H1 (cell line): ENCODE results near the gene USP20. TPM values are rescaled to one million over a fixed set of nuclear protein-coding genes. Genes with fewer than 3 reads are reported as not detected.

Source experiments
- CTCF ChIA-PET: fragments of 300-600 bp; sonication (Branson Sonifier 250); formaldehyde crosslinking; loops from one replicate; lab custom pipeline; 2021; ENCODE audit not compliant: partially characterized antibody; lab: Charles Lee
- POLR2A ChIA-PET: fragments of 300-600 bp; sonication (Branson Sonifier 250); formaldehyde crosslinking; loops from one replicate; lab custom pipeline; 2021; ENCODE audit warnings: inconsistent platforms; ENCODE audit not compliant: partially characterized antibody; lab: Charles Lee
- DNase-seq, 2 experiments: peaks; one replicate each; pipeline versions ENCODE4 v3.0.0 to v3.0.0-alpha.2; 2010 to 2022; ENCODE audit warnings: low spot score in 2 of 2, low read depth in 1 of 2, mixed read lengths in 1 of 2
- FAIRE-seq: peaks from 2 replicates; lab custom pipeline; 2011; peaks lifted over from hg19 to GRCh38; lab: Jason Lieb, UNC
- H2AFZ ChIP-seq: 2 replicates; pipeline ENCODE4 v1.8.1; 2012; ENCODE audit warnings: low read length, inconsistent platforms
- H2AK5ac ChIP-seq: 2 replicates; pipeline ENCODE4 v1.6.1; 2013; ENCODE audit warnings: low read depth, low read length
- H2BK120ac ChIP-seq: replicated peaks from 2 replicates; pipeline ENCODE3; 2013; ENCODE audit warnings: low read depth, low read length, inconsistent platforms
- H2BK12ac ChIP-seq: 2 replicates; pipeline ENCODE4 v1.6.1; 2013; ENCODE audit warnings: low read depth, low read length
- H2BK15ac ChIP-seq: 2 replicates; pipeline ENCODE4 v1.6.1; 2013; ENCODE audit warnings: low read length
- H2BK20ac ChIP-seq: 2 replicates; pipeline ENCODE4 v1.6.1; 2013; ENCODE audit warnings: low read length
- H2BK5ac ChIP-seq: 2 replicates; pipeline ENCODE4 v1.6.1; 2013; ENCODE audit warnings: low read depth, low read length
- H3K14ac ChIP-seq: 2 replicates; pipeline ENCODE4 v1.6.1; 2013; ENCODE audit warnings: inconsistent platforms; ENCODE audit not compliant: insufficient read length
- H3K18ac ChIP-seq: 2 replicates; pipeline ENCODE4 v1.6.1; 2013; ENCODE audit warnings: low read length; ENCODE audit errors: extremely low read depth
- H3K23ac ChIP-seq: 2 replicates; pipeline ENCODE4 v1.6.1; 2013; ENCODE audit warnings: inconsistent platforms; ENCODE audit not compliant: insufficient read length
- H3K23me2 ChIP-seq: 2 replicates; pipeline ENCODE4 v1.6.1; 2013; ENCODE audit warnings: low read depth, low read length
- H3K27ac ChIP-seq: 2 replicates; pipeline ENCODE4 v1.6.1; 2011; ENCODE audit warnings: low read depth, low read length, inconsistent platforms
- H3K27me3 ChIP-seq, 4 experiments: replicated peaks in 1 of 4; 1 replicate in 1 of 4; 2 replicates in 3 of 4; pipeline versions ENCODE4 v1.6.1 to v1.8.1; 2011 to 2013; ENCODE audit warnings: low read length in 3 of 4, mild to moderate bottlenecking in 3 of 4, inconsistent platforms in 2 of 4, mixed read lengths in 2 of 4, moderate library complexity in 1 of 4; ENCODE audit not compliant: control insufficient read depth in 3 of 4, insufficient read depth in 3 of 4; ENCODE audit errors: extremely low read depth in 1 of 4
- H3K36me3 ChIP-seq, 4 experiments: 2 replicates each; pipeline versions ENCODE4 v1.6.1 to v1.8.1; 2011 to 2013; ENCODE audit warnings: mild to moderate bottlenecking in 4 of 4, low read length in 3 of 4, moderate library complexity in 2 of 4, control low read depth in 1 of 4, inconsistent platforms in 1 of 4; ENCODE audit not compliant: insufficient read depth in 4 of 4, control insufficient read depth in 2 of 4
- H3K4ac ChIP-seq: replicated peaks from 2 replicates; pipeline ENCODE3; 2013; ENCODE audit warnings: low read length, low read depth, mixed read lengths, inconsistent platforms; ENCODE audit not compliant: insufficient read length
- H3K4me1 ChIP-seq, 4 experiments: replicated peaks in 1 of 4; 1 replicate in 1 of 4; 2 replicates in 3 of 4; pipeline versions ENCODE4 v1.6.1 to v1.8.1; 2011 to 2013; ENCODE audit warnings: low read length in 3 of 4, inconsistent platforms in 2 of 4, mixed read lengths in 1 of 4; ENCODE audit not compliant: insufficient read depth in 4 of 4, control insufficient read depth in 3 of 4
- H3K4me2 ChIP-seq, 2 experiments: 2 replicates each; pipeline versions ENCODE4 v1.6.1 to v1.8.1; 2011 to 2013; ENCODE audit warnings: low read depth in 2 of 2, low read length in 2 of 2, control low read depth in 1 of 2, inconsistent platforms in 1 of 2, mild to moderate bottlenecking in 1 of 2; ENCODE audit not compliant: insufficient read depth in 1 of 2
- H3K4me3 ChIP-seq, 4 experiments: fragments of 200-600, 300-600 bp in 1 of 4; sonication (generic), shearing (Covaris generic), sonication (Bioruptor Twin) in 1 of 4; 2 replicates each; pipeline versions ENCODE4 v1.5.1 to v1.8.1; 2011 to 2016; ENCODE audit warnings: low read length in 4 of 4, low read depth in 3 of 4, control low read depth in 2 of 4, inconsistent platforms in 2 of 4, mild to moderate bottlenecking in 2 of 4, mixed read lengths in 1 of 4, moderate library complexity in 1 of 4; ENCODE audit not compliant: insufficient read depth in 2 of 4; ENCODE audit errors: extremely low read depth in 1 of 4
- H3K56ac ChIP-seq: replicated peaks from 2 replicates; pipeline ENCODE3; 2013; ENCODE audit warnings: low read depth, mild to moderate bottlenecking, mixed read lengths, low read length, inconsistent platforms; ENCODE audit not compliant: insufficient read length
- H3K79me1 ChIP-seq: 2 replicates; pipeline ENCODE4 v1.6.1; 2013; ENCODE audit warnings: low read depth, low read length, control low read depth
- H3K79me2 ChIP-seq, 2 experiments: 2 replicates each; pipeline versions ENCODE4 v1.6.1 to v1.8.1; 2012 to 2013; ENCODE audit warnings: low read length in 2 of 2, mild to moderate bottlenecking in 2 of 2, inconsistent platforms in 1 of 2; ENCODE audit not compliant: insufficient read depth in 2 of 2, control insufficient read depth in 1 of 2
- H3K9ac ChIP-seq, 4 experiments: replicated peaks in 1 of 4; 1 replicate in 1 of 4; 2 replicates in 3 of 4; pipeline versions ENCODE4 v1.6.1 to v1.8.1; 2011 to 2013; ENCODE audit warnings: low read depth in 3 of 4, low read length in 3 of 4, control low read depth in 2 of 4, mild to moderate bottlenecking in 2 of 4, moderate library complexity in 2 of 4, inconsistent platforms in 1 of 4; ENCODE audit errors: extremely low read depth in 1 of 4
- H3K9me3 ChIP-seq, 2 experiments: 2 replicates each; pipeline versions ENCODE4 v1.6.1 to v1.8.1; 2012 to 2013; ENCODE audit warnings: mild to moderate bottlenecking in 2 of 2, moderate library complexity in 2 of 2, control low read depth in 1 of 2, inconsistent platforms in 1 of 2, low read depth in 1 of 2, low read length in 1 of 2, mixed read lengths in 1 of 2; ENCODE audit not compliant: insufficient read depth in 2 of 2
- H4K20me1 ChIP-seq, 2 experiments: replicated peaks in 1 of 2; 2 replicates each; pipeline versions ENCODE3 to v1.8.1; 2011 to 2013; ENCODE audit warnings: inconsistent platforms in 2 of 2, low read length in 2 of 2, mild to moderate bottlenecking in 1 of 2; ENCODE audit not compliant: insufficient read depth in 2 of 2, control insufficient read depth in 1 of 2
- H4K5ac ChIP-seq: 2 replicates; pipeline ENCODE4 v1.6.1; 2013; ENCODE audit warnings: low read length, low read depth, mixed read lengths, inconsistent platforms; ENCODE audit not compliant: insufficient read length
- H4K8ac ChIP-seq: 2 replicates; pipeline ENCODE4 v1.8.0; 2013; ENCODE audit warnings: mild to moderate bottlenecking, moderate library complexity, low read length, inconsistent platforms; ENCODE audit not compliant: insufficient read depth; ENCODE audit errors: extremely low read depth
- H4K91ac ChIP-seq: replicated peaks from 2 replicates; pipeline ENCODE3; 2013; ENCODE audit warnings: low read length, mixed read lengths, inconsistent platforms; ENCODE audit not compliant: insufficient read length
- ATF2 ChIP-seq: IDR thresholded peaks from 2 replicates; pipeline ENCODE4 v1.6.1; 2012; ENCODE audit warnings: low read length, inconsistent platforms
- BACH1 ChIP-seq: IDR thresholded peaks from 2 replicates; pipeline ENCODE4 v1.6.1; 2012; ENCODE audit warnings: low read length, improper control_type of control experiment
- EGR1 ChIP-seq: IDR thresholded peaks from 2 replicates; pipeline ENCODE4 v1.6.1; 2011; ENCODE audit warnings: low read depth, low read length, borderline replicate concordance
- GTF2F1 ChIP-seq: IDR thresholded peaks from 2 replicates; pipeline ENCODE4 v1.6.1; 2012; ENCODE audit warnings: low read depth, low read length, improper control_type of control experiment, borderline replicate concordance
- KDM1A ChIP-seq: fragments of 200-600, 300-600 bp; sonication (generic); IDR thresholded peaks from 2 replicates; pipeline ENCODE4 v1.7.1; 2016; ENCODE audit warnings: mild to moderate bottlenecking, low read length, borderline replicate concordance
- POLR2A ChIP-seq, 2 experiments: IDR thresholded peaks; 1 replicate in 1 of 2; 2 replicates in 1 of 2; pipeline ENCODE4 v1.6.1; 2011; ENCODE audit warnings: low read depth in 2 of 2, low read length in 2 of 2, mild to moderate bottlenecking in 2 of 2; ENCODE audit errors: control extremely low read depth in 1 of 2
- POU5F1 ChIP-seq: IDR thresholded peaks from 2 replicates; pipeline ENCODE4 v1.6.1; 2011; ENCODE audit warnings: low read depth, mild to moderate bottlenecking, low read length, moderate library complexity
- RFX5 ChIP-seq: IDR thresholded peaks from 2 replicates; pipeline ENCODE4 v1.6.1; 2011; ENCODE audit warnings: low read depth, low read length, improper control_type of control experiment, borderline replicate concordance
- SP1 ChIP-seq: IDR thresholded peaks from 2 replicates; pipeline ENCODE4 v1.6.1; 2011; ENCODE audit warnings: low read depth, low read length
- SP2 ChIP-seq: IDR thresholded peaks from 2 replicates; pipeline ENCODE4 v1.6.1; 2012; ENCODE audit warnings: mild to moderate bottlenecking, low read length, inconsistent platforms
- TCF12 ChIP-seq: IDR thresholded peaks from 2 replicates; pipeline ENCODE4 v1.6.1; 2011; ENCODE audit warnings: low read depth, mild to moderate bottlenecking, low read length
- YY1 ChIP-seq: IDR thresholded peaks from 2 replicates; pipeline ENCODE4 v1.6.1; 2011; ENCODE audit warnings: low read depth, mild to moderate bottlenecking, low read length
- WGBS, 2 experiments: shearing (Covaris generic) in 1 of 2; methylation state at CpG; one replicate each; pipeline versions ENCODE4 v1.1.6 to v1.1.7; 2013 to 2015; ENCODE audit warnings: low lambda C conversion rate in 2 of 2, mixed read lengths in 2 of 2, inconsistent platforms in 1 of 2, low coverage in 1 of 2, missing lambda C conversion rate in 1 of 2; ENCODE audit not compliant: insufficient replicate concordance in 2 of 2, insufficient coverage in 1 of 2, insufficient read length in 1 of 2; ENCODE audit errors: extremely low coverage in 1 of 2, missing lambda C conversion rate in 1 of 2; 5-methylcytosine and 5-hydroxymethylcytosine counted together
- polyA plus RNA-seq, 7 experiments: library from polyadenylated mRNA; depleted of rRNA in 3 of 7; stranded (reverse) in 5 of 7; unstranded in 2 of 7; fragments of >200 nt in 5 of 7; fragments of 200-250 nt in 2 of 7; gene quantifications; 1 replicate in 5 of 7; 2 replicates in 1 of 7; 4 replicates in 1 of 7; pipeline versions ENCODE4 v1.2.1 to v1.2.3, GENCODE V29; 2011 to 2013; ENCODE audit warnings: missing spikeins in 2 of 7, mixed read lengths in 2 of 7
- total RNA-seq: library from RNA; stranded (reverse); fragmentation: NEBNext Ultra II Directional; extraction: Animal tissue kit (Norgen Biotek cat#: 25700); gene quantifications from 2 replicates; pipeline ENCODE4 v1.2.1, GENCODE V29; 2021
- TF ChIP-seq, protein P1 (sequence below): IDR thresholded peaks from 2 replicates; pipeline ENCODE4 v1.6.1; 2012; ENCODE audit warnings: inconsistent platforms

USP20 gene
- total and polyA plus RNA-seq, 2 of the 8 experiments (the other 6 are each of a cell fraction or from before 2014, with no cell fraction given) = 13.4 to 23.0 TPM

GRCh38 chr9:129900263-129901027 lies 65.2 kb downstream of the USP20 start:
- Histone ChIP-seq H4K8ac (no peak overlapping the region), H3K9me3 (no peaks in the 10 kb centered on the region), H3K23me2 (no peaks in the 10 kb centered on the region), H3K4me2 (no peak overlapping the region), H3K9ac (no peak overlapping the region), H3K27me3 (no peaks in the 10 kb centered on the region), H3K36me3 (peaks cover 0 to 14% (median under 1%) of the 10 kb centered on the region in 4 experiments; a peak in 6 of 8 replicates), H3K79me2 (no peaks in the 10 kb centered on the region), H4K91ac (no peak overlapping the region), H3K4ac (no peak overlapping the region), H3K14ac (no peak overlapping the region), H2AFZ (no peak overlapping the region), H2BK20ac (no peak overlapping the region), H2BK120ac (no peak overlapping the region), H3K27ac (no peak overlapping the region), H3K4me3 (no peak overlapping the region), H2BK5ac (no peak overlapping the region), H3K18ac (no peak overlapping the region), H4K5ac (no peak overlapping the region), H3K23ac (no peak overlapping the region), H4K20me1 (peaks cover 0 to 2% of the 10 kb centered on the region in 2 experiments), H3K79me1 (no peaks in the 10 kb centered on the region), H2BK15ac (no peak overlapping the region), H3K4me1 (peaks cover 0 to 2% (median 0%) of the 10 kb centered on the region in 4 experiments; a peak in 1 of 7 replicates), H2AK5ac (no peak overlapping the region), H2BK12ac (no peak overlapping the region), H3K56ac (no peak overlapping the region)
- WGBS, 2 experiments = 98% methylated on average over 20 of the region's 20 CpGs; no CpG with 5 or more reads in 1 of the 2 experiments
- ChIA-PET CTCF (no interaction called here), POLR2A (no interaction called here)
- FAIRE-seq = no peak
- DNase-seq = no peak
- no peak for TF ChIP-seq GTF2F1
- no peak for TF ChIP-seq ATF2
- no peak for TF ChIP-seq KDM1A
- TF ChIP-seq POLR2A (IDR thresholded peaks at IDR 0.05; ENCODE audit: control extremely low read depth in 1 of 2, low read depth in 2 of 2, low read length in 2 of 2) = no peak
- TF ChIP-seq RFX5 = no peak
- TF ChIP-seq TCF12 = no peak
- no peak for TF ChIP-seq SP2
- no peak for TF ChIP-seq YY1
- TF ChIP-seq EGR1 = no peak
- TF ChIP-seq POU5F1 = no peak
- no peak for TF ChIP-seq BACH1
- no peak for TF ChIP-seq SP1
- TF ChIP-seq, protein P1, sequence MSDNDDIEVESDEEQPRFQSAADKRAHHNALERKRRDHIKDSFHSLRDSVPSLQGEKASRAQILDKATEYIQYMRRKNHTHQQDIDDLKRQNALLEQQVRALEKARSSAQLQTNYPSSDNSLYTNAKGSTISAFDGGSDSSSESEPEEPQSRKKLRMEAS = no peak
